ENCODE results near the gene TPRG1L.
"Not testable (repeated sequence)": the region's sequence is repeated elsewhere in the genome, so short reads cannot be mapped to it uniquely, and the experiment has no call there.

The TPRG1L gene

DNA sequence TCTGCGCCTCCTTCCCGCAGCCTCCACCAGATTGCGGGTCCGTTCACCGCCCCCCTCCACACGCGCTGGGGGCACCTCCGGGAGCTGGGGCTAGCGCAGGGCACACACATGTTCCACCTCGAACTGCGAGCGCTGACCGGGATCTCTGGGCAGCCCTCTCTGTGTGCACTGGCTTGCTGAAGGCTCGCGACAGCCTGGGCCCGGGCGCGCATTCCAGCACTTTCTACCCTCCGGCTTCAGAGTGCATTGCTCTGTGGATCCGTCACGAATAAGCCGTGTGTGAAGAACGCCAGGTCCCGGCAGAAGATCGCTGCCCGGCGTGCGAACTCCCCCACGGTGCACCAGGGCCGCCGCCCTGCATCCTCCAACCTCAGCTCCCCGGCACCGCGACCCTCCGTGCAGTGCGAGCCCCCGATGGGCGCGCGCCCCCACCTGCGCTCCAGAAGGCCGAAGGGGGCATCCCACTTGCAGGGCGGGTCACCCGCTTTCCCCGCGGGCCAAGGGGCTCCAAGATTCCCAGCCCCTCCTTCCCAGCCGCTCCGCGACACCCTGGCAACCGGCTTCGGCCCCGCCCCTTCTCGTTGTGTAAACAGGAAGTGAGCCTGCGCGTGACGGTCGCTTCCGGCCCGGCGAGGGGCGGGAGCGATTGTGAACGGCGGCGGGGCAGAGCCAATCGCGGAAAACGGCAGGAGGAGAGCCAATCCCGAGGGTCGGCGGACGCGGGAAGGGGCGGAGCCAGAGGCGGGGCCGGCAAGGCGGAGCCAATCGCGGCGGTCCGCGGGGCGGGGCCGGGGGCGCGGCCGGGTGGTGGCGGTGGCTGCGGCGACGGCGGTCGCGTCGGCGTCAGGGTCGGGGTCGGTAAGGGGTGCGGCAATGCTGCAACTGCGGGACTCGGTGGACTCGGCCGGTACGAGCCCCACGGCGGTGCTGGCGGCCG is at the start of gene TPRG1L:
Gene TPRG1L, plus strand, starts transcription at position 816 of the 937 bp plus-strand sequence. Its CDS starts 58 bp downstream, at position 874.
- peak; percentile 98 for DNase-seq

- not testable (repeated sequence) for DNase-seq
Observed at GRCh38 chr1:3575515-3575914, 49.3 kb upstream of the TPRG1L start.

DNA sequence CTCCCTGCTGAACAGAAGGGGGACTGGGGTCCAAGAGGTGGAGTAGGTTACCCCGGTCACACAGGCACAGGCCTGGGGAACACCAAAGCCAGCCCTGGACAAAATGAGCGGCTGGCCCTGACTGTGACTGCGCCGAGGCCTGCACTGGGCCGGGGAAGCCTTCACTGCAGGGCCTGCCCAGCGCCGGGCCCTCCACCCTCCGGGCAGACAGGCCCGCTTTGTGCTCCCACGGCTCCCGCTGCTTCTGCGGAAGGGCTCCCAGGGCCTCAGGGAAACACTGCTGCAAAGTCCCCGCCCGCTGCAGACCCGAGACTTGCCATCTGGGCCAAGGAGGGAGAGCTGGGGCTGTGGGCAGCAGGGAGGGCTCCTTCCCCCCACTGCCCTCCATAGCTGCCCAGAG is 48.8 kb upstream of the TPRG1L start:
- no peak for DNase-seq

- DNase-seq: no peak
Observed at GRCh38 chr1:3577300-3577699, 47.5 kb upstream of the TPRG1L start.

DNA sequence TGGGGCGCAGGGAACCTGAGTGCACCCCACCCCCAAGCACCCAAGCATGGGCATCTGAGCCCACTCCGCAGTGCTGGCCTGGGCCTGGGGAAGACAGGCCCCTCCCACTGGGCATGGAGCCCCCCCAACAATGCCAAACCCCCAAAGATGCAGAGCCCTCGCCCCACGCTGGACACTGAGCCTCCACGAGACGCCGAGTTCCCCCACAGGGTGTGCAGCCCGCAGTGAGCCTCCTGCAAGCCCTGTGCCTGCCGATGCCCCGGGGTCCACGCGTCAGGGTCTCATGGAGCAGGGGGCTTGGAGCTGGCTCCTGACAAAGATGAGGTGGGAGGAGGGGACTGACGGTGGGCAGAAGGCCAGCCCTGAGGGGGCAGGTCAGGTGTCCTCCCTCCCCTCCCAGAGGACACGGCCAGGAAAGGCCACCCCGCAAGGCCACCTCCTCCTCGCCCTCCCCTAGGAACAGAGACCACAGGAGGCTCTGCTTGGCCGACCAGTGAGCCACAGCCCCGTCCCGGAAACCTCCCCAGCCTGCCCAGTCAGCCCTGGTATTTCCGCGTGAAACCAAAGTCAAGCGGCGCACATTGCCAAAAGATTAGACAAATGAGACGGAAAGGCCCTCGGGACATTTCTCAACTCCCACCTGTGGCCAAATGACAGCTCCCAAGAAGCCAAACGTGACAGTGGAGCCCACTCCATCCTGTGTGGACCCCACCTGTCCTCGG is 46.9 kb upstream of the TPRG1L start:
- no peak for DNase-seq

DNA sequence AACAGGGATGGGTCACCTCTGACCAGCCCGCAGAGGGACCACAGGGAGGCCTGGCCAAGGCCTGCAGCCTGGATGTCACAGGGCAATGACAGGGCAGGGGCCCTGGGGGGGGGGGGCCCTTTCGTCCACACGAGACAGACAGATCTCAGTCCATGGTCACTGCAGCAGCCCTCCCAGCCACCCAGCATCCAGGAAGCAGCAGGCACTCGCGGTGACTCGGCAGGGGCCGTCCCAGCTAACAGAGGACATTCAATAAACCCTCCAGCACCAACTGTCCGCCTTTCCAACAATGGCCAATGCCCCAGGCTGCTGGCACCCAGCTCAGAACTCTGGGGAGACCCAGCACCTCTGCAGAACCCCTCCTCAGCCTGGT is 46.4 kb upstream of the TPRG1L start:
- no peak for DNase-seq

DNA sequence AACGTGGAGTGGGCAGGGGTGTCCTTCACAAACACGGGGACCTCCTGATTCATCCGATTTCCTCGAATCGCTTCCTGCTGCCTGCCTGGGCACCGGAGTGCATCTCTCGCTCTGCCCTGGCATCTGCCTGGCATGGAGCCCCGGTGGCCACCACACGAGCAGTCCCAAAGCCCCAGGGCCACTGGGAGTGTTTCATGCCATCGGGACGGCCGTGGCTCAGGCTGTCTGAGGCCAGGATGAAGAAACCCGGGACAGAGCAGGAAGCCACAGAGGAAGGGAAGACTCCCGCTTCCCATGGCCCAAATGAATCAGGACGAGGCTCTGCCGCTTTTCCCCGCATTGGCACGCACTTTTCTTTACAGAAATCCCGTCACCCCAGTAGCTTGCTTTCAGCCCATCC is 45.9 kb upstream of the TPRG1L start:
- no peak for DNase-seq

DNA sequence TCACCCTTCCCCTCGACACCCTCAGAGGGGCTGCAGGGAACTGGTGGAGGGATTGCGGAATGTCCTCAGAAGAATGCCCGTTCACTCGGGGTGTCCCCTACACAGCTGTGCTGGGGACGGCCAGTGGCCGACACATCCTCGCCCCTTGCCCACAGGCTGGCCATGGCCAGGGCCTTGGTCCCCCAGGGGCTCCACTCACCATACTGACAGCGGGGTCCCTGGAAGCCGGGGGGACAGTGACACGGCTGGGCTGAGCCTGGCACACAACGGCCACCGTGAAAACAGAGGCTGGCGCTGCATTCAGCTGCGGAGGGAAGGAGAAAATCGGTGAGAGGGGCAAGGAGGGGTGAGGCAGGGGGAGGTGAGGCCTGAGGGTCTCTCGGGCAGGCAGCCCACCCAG is 45.2 kb upstream of the TPRG1L start:
- DNase-seq: no peak

DNA sequence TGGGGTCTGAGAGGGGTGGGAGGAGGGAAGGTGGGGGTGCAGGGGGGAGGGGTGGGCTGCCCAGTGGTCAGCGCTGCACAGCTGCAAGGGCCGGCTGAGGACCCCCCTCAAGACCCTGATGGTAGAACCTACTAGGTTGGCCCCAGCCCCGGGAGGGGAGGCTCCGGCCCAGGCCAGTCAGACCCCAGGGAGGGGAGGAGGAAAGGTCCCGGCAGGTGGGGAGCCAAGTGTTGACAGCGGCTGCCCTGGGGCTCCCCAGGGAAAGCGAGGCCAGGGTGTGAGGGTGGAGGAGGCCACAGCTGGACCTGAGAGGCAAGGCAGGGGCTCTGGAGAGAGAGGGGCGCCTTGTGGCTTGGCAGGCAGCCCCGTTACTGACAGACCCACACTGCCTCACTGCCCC is 44.6 kb upstream of the TPRG1L start:
- no peak for DNase-seq

GRCh38 chr1:3581296-3582036 is 43.3 kb upstream of the TPRG1L start:
- no peak for DNase-seq

- not testable (repeated sequence) for DNase-seq
Observed at GRCh38 chr1:3583751-3584150, 41.1 kb upstream of the TPRG1L start.

DNA sequence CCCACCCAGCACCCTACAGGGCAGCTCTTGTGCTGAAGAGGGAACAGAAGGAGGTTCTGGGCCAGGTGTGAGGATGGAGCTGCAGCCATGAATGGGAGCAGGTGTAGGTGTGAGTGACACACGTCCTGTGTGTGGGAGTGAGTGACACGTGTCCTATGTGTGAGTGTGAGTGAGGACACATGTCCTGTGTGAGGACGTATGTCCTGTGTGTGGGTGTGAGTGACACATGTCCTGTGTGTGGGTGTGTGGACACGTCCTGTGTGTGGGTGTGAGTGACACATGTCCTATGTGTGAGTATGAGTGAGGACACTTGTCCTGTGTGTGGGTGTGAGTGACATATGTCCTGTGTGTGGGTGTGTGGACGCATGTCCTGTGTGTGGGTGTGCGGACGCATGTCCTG is 39.9 kb upstream of the TPRG1L start:
- DNase-seq: peak; percentile 9

DNA sequence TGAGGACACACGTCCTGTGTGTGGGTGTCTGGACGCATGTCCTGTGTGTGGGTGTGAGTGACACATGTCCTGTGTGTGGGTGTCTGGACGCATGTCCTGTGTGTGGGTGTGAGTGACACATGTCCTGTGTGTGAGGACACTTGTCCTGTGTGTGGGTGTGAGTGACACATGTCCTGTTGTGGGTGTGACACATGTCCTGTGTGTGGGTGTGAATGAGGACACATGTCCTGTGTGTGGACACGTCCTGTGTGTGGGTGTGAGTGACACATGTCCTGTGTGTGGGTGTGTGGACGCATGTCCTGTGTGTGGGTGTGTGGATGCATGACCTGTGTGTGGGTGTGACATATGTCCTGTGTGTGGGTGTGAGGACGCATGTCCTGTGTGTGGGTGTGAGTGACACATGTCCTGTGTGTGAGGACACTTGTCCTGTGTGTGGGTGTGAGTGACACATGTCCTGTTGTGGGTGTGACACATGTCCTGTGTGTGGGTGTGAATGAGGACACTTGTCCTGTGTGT is 39.4 kb upstream of the TPRG1L start:
- DNase-seq: not testable (repeated sequence)

DNA sequence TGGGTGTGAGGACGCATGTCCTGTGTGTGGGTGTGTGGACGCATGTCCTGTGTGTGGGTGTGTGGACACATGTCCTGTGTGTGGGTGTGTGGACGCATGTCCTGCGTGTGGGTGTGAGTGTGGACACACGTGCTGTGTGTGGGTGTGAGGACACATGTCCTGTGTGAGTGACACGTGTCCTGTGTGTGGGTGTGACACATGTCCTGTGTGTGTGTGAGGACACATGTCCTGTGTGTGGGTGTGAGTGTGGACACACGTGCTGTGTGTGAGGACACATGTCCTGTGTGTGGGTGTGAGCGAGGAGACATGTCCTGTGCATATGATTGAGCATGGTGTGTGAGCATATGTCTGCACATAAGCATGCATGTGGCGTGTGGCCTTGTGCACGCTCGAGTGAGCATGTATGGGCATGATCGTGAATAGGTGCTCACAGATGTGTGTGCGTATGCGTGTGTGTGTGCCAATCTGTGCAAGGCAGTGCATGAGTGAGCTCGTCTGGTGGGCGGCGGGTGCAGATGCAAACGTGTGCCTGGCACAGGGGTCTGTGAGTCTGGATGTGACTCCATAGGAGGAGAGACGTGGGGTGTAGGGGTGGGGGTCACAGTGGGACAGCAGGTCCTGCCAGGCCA is 38.8 kb upstream of the TPRG1L start:
- no peak for DNase-seq

- no peak for DNase-seq
Observed at GRCh38 chr1:3586986-3587759, 37.6 kb upstream of the TPRG1L start.

GRCh38 chr1:3588395-3588794 is 36.4 kb upstream of the TPRG1L start:
- no peak for DNase-seq

- DNase-seq: no peak
Observed at GRCh38 chr1:3590139-3590763, 34.6 kb upstream of the TPRG1L start.

GRCh38 chr1:3590951-3591865 is 33.6 kb upstream of the TPRG1L start:
- no peak for DNase-seq

DNA sequence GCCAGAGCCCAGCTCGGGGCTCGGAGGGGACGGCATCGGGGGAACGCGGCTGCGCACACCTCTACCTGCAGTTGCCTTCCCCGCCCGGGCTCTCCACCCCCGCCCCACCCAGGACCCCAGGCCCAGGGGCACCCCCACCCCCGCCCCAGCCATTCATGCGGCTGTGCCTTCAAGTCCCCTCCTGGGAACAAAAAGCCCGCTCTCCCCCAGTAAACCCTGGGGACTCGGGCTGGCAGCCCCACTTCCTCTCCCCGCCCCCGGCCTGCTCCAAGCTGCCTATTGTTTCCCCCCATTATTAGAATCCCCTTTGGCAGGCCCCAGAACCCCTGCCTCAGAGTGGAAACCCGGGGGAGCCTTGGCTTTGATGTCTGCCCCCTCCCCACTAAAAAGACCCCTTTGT is 31.5 kb upstream of the TPRG1L start:
- DNase-seq: no peak

- DNase-seq: no peak
Observed at GRCh38 chr1:3593745-3594144, 31.1 kb upstream of the TPRG1L start.
